ENCODE measurements around the gene KRT82.

The KRT82 gene

GRCh38 chr12:52378091-52378490 is 28.0 kb downstream of the KRT82 start:
- H3K27ac ChIP-seq (ENCODE audit: low read depth, low read length), result no peak overlapping the region
- no peaks in the 10 kb centered on the region for H3K9me3 ChIP-seq (ENCODE audit: control insufficient read depth in 5 of 5, low read length in 5 of 5)
- H3K4me3 ChIP-seq (ENCODE audit: low read depth in 1 of 5, low read length in 5 of 5), result no peak overlapping the region
- H3K4me1 ChIP-seq (ENCODE audit: control insufficient read depth in 5 of 5, insufficient read depth in 5 of 5, low read length in 5 of 5), result no peaks in the 10 kb centered on the region
- H3K9ac ChIP-seq (ENCODE audit: low read length in 5 of 5), result no peak overlapping the region
- no peaks in the 10 kb centered on the region for H3K36me3 ChIP-seq (ENCODE audit: control insufficient read depth in 5 of 5, insufficient read depth in 5 of 5, low read length in 5 of 5)
- peaks cover 0 to 11% (median 3%) of the 10 kb centered on the region in 5 donors for H3K27me3 ChIP-seq (ENCODE audit: control insufficient read depth in 5 of 5, insufficient read depth in 4 of 5, low read length in 5 of 5)

- peaks cover 0 to 2% (median under 1%) of the 10 kb centered on the region in 5 donors for H3K4me1 ChIP-seq (ENCODE audit: control insufficient read depth in 5 of 5, insufficient read depth in 5 of 5, low read length in 5 of 5)
- no peaks in the 10 kb centered on the region for H3K36me3 ChIP-seq (ENCODE audit: control insufficient read depth in 5 of 5, insufficient read depth in 5 of 5, low read length in 5 of 5)
- H3K4me3 ChIP-seq (ENCODE audit: low read depth in 1 of 5, low read length in 5 of 5), result no peak overlapping the region
These were observed 28.9 kb downstream of the KRT82 start for GRCh38 chr12:52377266-52377665.

GRCh38 chr12:52372216-52373154 is 33.6 kb downstream of the KRT82 start:
- Histone ChIP-seq H3K27ac (ENCODE audit: low read depth, low read length) (no peak overlapping the region), H3K36me3 (ENCODE audit: control insufficient read depth in 5 of 5, insufficient read depth in 5 of 5, low read length in 5 of 5) (no peaks in the 10 kb centered on the region), H3K9ac (ENCODE audit: low read length in 5 of 5) (no peak overlapping the region), H3K4me1 (ENCODE audit: control insufficient read depth in 5 of 5, insufficient read depth in 5 of 5, low read length in 5 of 5) (peaks cover 5 to 18% (median 16%) of the 10 kb centered on the region in 5 donors), H3K9me3 (ENCODE audit: control insufficient read depth in 5 of 5, low read length in 5 of 5) (no peaks in the 10 kb centered on the region), H3K4me3 (ENCODE audit: low read depth in 1 of 5, low read length in 5 of 5) (no peak overlapping the region), H3K27me3 (ENCODE audit: control insufficient read depth in 5 of 5, insufficient read depth in 4 of 5, low read length in 5 of 5) (peaks cover 0 to 6% (median under 1%) of the 10 kb centered on the region in 5 donors)

More at GRCh38 chr12:52377266-52377665, 28.9 kb downstream of the KRT82 start:
- no peaks in the 10 kb centered on the region for H3K9me3 ChIP-seq (ENCODE audit: control insufficient read depth in 5 of 5, low read length in 5 of 5)
- H3K9ac ChIP-seq (ENCODE audit: low read length in 5 of 5), result no peak overlapping the region
- peaks cover 0 to 11% (median 3%) of the 10 kb centered on the region in 5 donors for H3K27me3 ChIP-seq (ENCODE audit: control insufficient read depth in 5 of 5, insufficient read depth in 4 of 5, low read length in 5 of 5)
- no peak overlapping the region for H3K27ac ChIP-seq (ENCODE audit: low read depth, low read length)

GRCh38 chr12:52371716-52372115 is 34.4 kb downstream of the KRT82 start:
- H3K27ac ChIP-seq (ENCODE audit: low read depth, low read length), result peak overlapping the region; percentile 26
- no peak overlapping the region for H3K9ac ChIP-seq (ENCODE audit: low read length in 5 of 5)
- H3K36me3 ChIP-seq (ENCODE audit: control insufficient read depth in 5 of 5, insufficient read depth in 5 of 5, low read length in 5 of 5), result no peaks in the 10 kb centered on the region
- H3K4me1 ChIP-seq (ENCODE audit: control insufficient read depth in 5 of 5, insufficient read depth in 5 of 5, low read length in 5 of 5), result peaks cover 5 to 18% (median 16%) of the 10 kb centered on the region in 5 donors
- no peaks in the 10 kb centered on the region for H3K9me3 ChIP-seq (ENCODE audit: control insufficient read depth in 5 of 5, low read length in 5 of 5)
- H3K27me3 ChIP-seq (ENCODE audit: control insufficient read depth in 5 of 5, insufficient read depth in 4 of 5, low read length in 5 of 5), result peaks cover 0 to 10% (median 2%) of the 10 kb centered on the region in 5 donors
- no peak overlapping the region for H3K4me3 ChIP-seq (ENCODE audit: low read depth in 1 of 5, low read length in 5 of 5)

- Histone ChIP-seq H3K9ac (ENCODE audit: low read length in 5 of 5) (no peak overlapping the region), H3K27me3 (ENCODE audit: control insufficient read depth in 5 of 5, insufficient read depth in 4 of 5, low read length in 5 of 5) (peaks cover 0 to 12% (median 6%) of the 10 kb centered on the region in 5 donors), H3K4me3 (ENCODE audit: low read depth in 1 of 5, low read length in 5 of 5) (peak overlapping the region in 4 of 5 donors; percentile 3 to 36 (median 25)), H3K36me3 (ENCODE audit: control insufficient read depth in 5 of 5, insufficient read depth in 5 of 5, low read length in 5 of 5) (no peaks in the 10 kb centered on the region), H3K4me1 (ENCODE audit: control insufficient read depth in 5 of 5, insufficient read depth in 5 of 5, low read length in 5 of 5) (peaks cover 5 to 18% (median 16%) of the 10 kb centered on the region in 5 donors), H3K27ac (ENCODE audit: low read depth, low read length) (peak overlapping the region; percentile 26), H3K9me3 (ENCODE audit: control insufficient read depth in 5 of 5, low read length in 5 of 5) (no peaks in the 10 kb centered on the region)
These were observed 35.1 kb downstream of the KRT82 start for GRCh38 chr12:52370926-52371608.

GRCh38 chr12:52369809-52370208 is 36.3 kb downstream of the KRT82 start:
- H3K9me3 ChIP-seq (ENCODE audit: control insufficient read depth in 5 of 5, low read length in 5 of 5), result no peaks in the 10 kb centered on the region
- H3K4me3 ChIP-seq (ENCODE audit: low read depth in 1 of 5, low read length in 5 of 5), result no peak overlapping the region
- no peak overlapping the region for H3K27ac ChIP-seq (ENCODE audit: low read depth, low read length)
- no peaks in the 10 kb centered on the region for H3K36me3 ChIP-seq (ENCODE audit: control insufficient read depth in 5 of 5, insufficient read depth in 5 of 5, low read length in 5 of 5)
- H3K4me1 ChIP-seq (ENCODE audit: control insufficient read depth in 5 of 5, insufficient read depth in 5 of 5, low read length in 5 of 5), result peaks cover 5 to 18% (median 16%) of the 10 kb centered on the region in 5 donors
- no peak overlapping the region for H3K9ac ChIP-seq (ENCODE audit: low read length in 5 of 5)
- peaks cover 0 to 12% (median 6%) of the 10 kb centered on the region in 5 donors for H3K27me3 ChIP-seq (ENCODE audit: control insufficient read depth in 5 of 5, insufficient read depth in 4 of 5, low read length in 5 of 5)

- Histone ChIP-seq H3K36me3 (ENCODE audit: control insufficient read depth in 5 of 5, insufficient read depth in 5 of 5, low read length in 5 of 5) (no peaks in the 10 kb centered on the region), H3K27ac (ENCODE audit: low read depth, low read length) (no peak overlapping the region), H3K9me3 (ENCODE audit: control insufficient read depth in 5 of 5, low read length in 5 of 5) (no peaks in the 10 kb centered on the region), H3K27me3 (ENCODE audit: control insufficient read depth in 5 of 5, insufficient read depth in 4 of 5, low read length in 5 of 5) (peaks cover 0 to 13% (median 6%) of the 10 kb centered on the region in 5 donors), H3K4me3 (ENCODE audit: low read depth in 1 of 5, low read length in 5 of 5) (no peak overlapping the region), H3K4me1 (ENCODE audit: control insufficient read depth in 5 of 5, insufficient read depth in 5 of 5, low read length in 5 of 5) (peaks cover 5 to 18% (median 16%) of the 10 kb centered on the region in 5 donors), H3K9ac (ENCODE audit: low read length in 5 of 5) (no peak overlapping the region)
These were observed 36.9 kb downstream of the KRT82 start for GRCh38 chr12:52369211-52369610.

- no peak overlapping the region for H3K4me3 ChIP-seq (ENCODE audit: low read depth in 1 of 5, low read length in 5 of 5)
These were observed 37.6 kb downstream of the KRT82 start for GRCh38 chr12:52368508-52368907.

GRCh38 chr12:52367876-52368275 is 38.3 kb downstream of the KRT82 start:
- Histone ChIP-seq H3K9me3 (ENCODE audit: control insufficient read depth in 5 of 5, low read length in 5 of 5) (no peaks in the 10 kb centered on the region), H3K4me1 (ENCODE audit: control insufficient read depth in 5 of 5, insufficient read depth in 5 of 5, low read length in 5 of 5) (peaks cover 5 to 18% (median 16%) of the 10 kb centered on the region in 5 donors), H3K4me3 (ENCODE audit: low read depth in 1 of 5, low read length in 5 of 5) (no peak overlapping the region), H3K27me3 (ENCODE audit: control insufficient read depth in 5 of 5, insufficient read depth in 4 of 5, low read length in 5 of 5) (peaks cover 0 to 13% (median 7%) of the 10 kb centered on the region in 5 donors), H3K9ac (ENCODE audit: low read length in 5 of 5) (no peak overlapping the region), H3K27ac (ENCODE audit: low read depth, low read length) (no peak overlapping the region), H3K36me3 (ENCODE audit: control insufficient read depth in 5 of 5, insufficient read depth in 5 of 5, low read length in 5 of 5) (no peaks in the 10 kb centered on the region)

More at GRCh38 chr12:52368508-52368907, 37.6 kb downstream of the KRT82 start:
- Histone ChIP-seq H3K4me1 (ENCODE audit: control insufficient read depth in 5 of 5, insufficient read depth in 5 of 5, low read length in 5 of 5) (peaks cover 5 to 18% (median 16%) of the 10 kb centered on the region in 5 donors), H3K9ac (ENCODE audit: low read length in 5 of 5) (no peak overlapping the region), H3K27me3 (ENCODE audit: control insufficient read depth in 5 of 5, insufficient read depth in 4 of 5, low read length in 5 of 5) (peaks cover 0 to 13% (median 7%) of the 10 kb centered on the region in 5 donors), H3K27ac (ENCODE audit: low read depth, low read length) (no peak overlapping the region), H3K36me3 (ENCODE audit: control insufficient read depth in 5 of 5, insufficient read depth in 5 of 5, low read length in 5 of 5) (no peaks in the 10 kb centered on the region), H3K9me3 (ENCODE audit: control insufficient read depth in 5 of 5, low read length in 5 of 5) (no peaks in the 10 kb centered on the region)

All from subcutaneous abdominal adipose tissue (tissue), 5 donors.